ENCODE results near the gene CLMP.

GRCh38 chr11:123145661-123146060 is 49.4 kb downstream of the CLMP start:
- TF ChIP-seq CTCF (IDR thresholded peaks at IDR 0.05) (no peak), POLR2A (IDR thresholded peaks at IDR 0.05) (no peak)

All from body of pancreas (tissue), 4 donors.